Measurements from ENCODE around the gene KPNA1.
A peak's percentile ranks its signal among the peaks of the same experiment; 100 is the strongest.

The KPNA1 gene

GRCh38 chr3:122514123-122515019, at the start of gene KPNA1:
KPNA1 (minus strand) TSS chr3:122514939; CDS start chr3:122496565, 18,374 bp downstream.
- H3K27ac ChIP-seq: peak within 1 kb of the TSS; percentile 94
- TF ChIP-seq CTCF (IDR thresholded peaks at IDR 0.05) (no peak), ZFX (IDR thresholded peaks at IDR 0.05; ENCODE audit: borderline replicate concordance) (no peak)

- peak within 1 kb of the TSS; percentile 78 for H3K27ac ChIP-seq
- TF ChIP-seq ZFX (IDR thresholded peaks at IDR 0.05; ENCODE audit: borderline replicate concordance) (no peak), CTCF (IDR thresholded peaks at IDR 0.05) (no peak)
These were observed 49.6 kb upstream of the KPNA1 start, which contains the start of the genes DTX3L and PARP9 for GRCh38 chr3:122564155-122564912. DTX3L (plus strand) TSS chr3:122564338; CDS start chr3:122564427, 89 bp downstream. PARP9 (minus strand) TSS chr3:122564300; CDS start chr3:122559620, 4,680 bp downstream.

GRCh38 chr3:122563717-122564025, 48.9 kb upstream of the KPNA1 start:
- TF ChIP-seq ZFX (IDR thresholded peaks at IDR 0.05; ENCODE audit: borderline replicate concordance) (no peak), CTCF (IDR thresholded peaks at IDR 0.05) (no peak)
- peak overlapping the region; percentile 78 for H3K27ac ChIP-seq

- no peak for TF ChIP-seq ZFX (IDR thresholded peaks at IDR 0.05; ENCODE audit: borderline replicate concordance)
- no peak for TF ChIP-seq CTCF (IDR thresholded peaks at IDR 0.05)
- peak overlapping the region; percentile 78 for H3K27ac ChIP-seq
These were observed 48.4 kb upstream of the KPNA1 start for GRCh38 chr3:122562923-122563716.

- peak overlapping the region; percentile 56 for H3K27ac ChIP-seq
- no peak for TF ChIP-seq ZFX (IDR thresholded peaks at IDR 0.05; ENCODE audit: borderline replicate concordance)
- TF ChIP-seq CTCF (IDR thresholded peaks at IDR 0.05): peak; percentile 77
These were observed 45.9 kb upstream of the KPNA1 start for GRCh38 chr3:122560680-122561079.

GRCh38 chr3:122559906-122560305, 45.2 kb upstream of the KPNA1 start:
- H3K27ac ChIP-seq: no peak overlapping the region
- TF ChIP-seq CTCF (IDR thresholded peaks at IDR 0.05) (no peak), ZFX (IDR thresholded peaks at IDR 0.05; ENCODE audit: borderline replicate concordance) (no peak)
